MM.1S (cell line): ENCODE data around the gene FBXW12.

Experiments used
- DNase-seq: peaks from one replicate; pipeline ENCODE4 v3.0.0-alpha.2; 2015
- H2AFZ ChIP-seq: fragments of 300-600 bp; sonication (generic); 2 replicates; pipeline ENCODE4 v1.6.0; 2016; ENCODE audit warnings: antibody characterized with exemption, low read length
- H3F3A ChIP-seq: fragments of 300-600 bp; sonication (generic); 2 replicates; pipeline ENCODE4 v1.6.1; 2016; ENCODE audit warnings: mild to moderate bottlenecking, antibody characterized with exemption, low read length, moderate library complexity, mixed read lengths; ENCODE audit not compliant: insufficient read depth
- H3K27ac ChIP-seq: fragments of 300-600 bp; sonication (generic); 2 replicates; pipeline ENCODE4 v1.5.1; 2016; ENCODE audit warnings: mild to moderate bottlenecking, low read length
- H3K27me3 ChIP-seq: fragments of 300-600 bp; sonication (generic); replicated peaks from 2 replicates; pipeline ENCODE4 v1.6.0; 2016; ENCODE audit warnings: low read length; ENCODE audit not compliant: insufficient read depth
- H3K36me3 ChIP-seq: fragments of 300-600 bp; sonication (generic); replicated peaks from 2 replicates; pipeline ENCODE4 v1.6.1; 2016; ENCODE audit warnings: mild to moderate bottlenecking, low read length, mixed read lengths; ENCODE audit not compliant: insufficient read depth
- H3K4me1 ChIP-seq: fragments of 300-600 bp; sonication (generic); 2 replicates; pipeline ENCODE4 v1.6.1; 2016; ENCODE audit warnings: low read length, mixed read lengths
- H3K4me2 ChIP-seq: fragments of 300-600 bp; sonication (generic); 2 replicates; pipeline ENCODE4 v1.6.0; 2016; ENCODE audit warnings: low read depth, low read length
- H3K4me3 ChIP-seq: fragments of 300-600 bp; sonication (generic); 2 replicates; pipeline ENCODE4 v1.5.1; 2016; ENCODE audit warnings: low read length, mixed read lengths
- H3K79me2 ChIP-seq: fragments of 300-600 bp; sonication (generic); 2 replicates; pipeline ENCODE4 v1.6.1; 2016; ENCODE audit warnings: mixed run types, low read length, mixed read lengths
- H3K9ac ChIP-seq: fragments of 300-600 bp; sonication (generic); 2 replicates; pipeline ENCODE4 v1.6.1; 2016; ENCODE audit warnings: low read length, mixed read lengths
- H3K9me2 ChIP-seq: fragments of 300-600 bp; sonication (generic); replicated peaks from 2 replicates; pipeline ENCODE4 v1.6.1; 2016; ENCODE audit warnings: mild to moderate bottlenecking, low read length, mixed read lengths; ENCODE audit not compliant: insufficient read depth
- H3K9me3 ChIP-seq: fragments of 300-600 bp; sonication (generic); replicated peaks from 2 replicates; pipeline ENCODE4 v1.6.1; 2016; ENCODE audit warnings: mild to moderate bottlenecking, low read length, mixed read lengths; ENCODE audit not compliant: insufficient read depth
- H4K20me1 ChIP-seq: fragments of 300-600 bp; sonication (generic); 2 replicates; pipeline ENCODE4 v1.6.1; 2016; ENCODE audit warnings: mild to moderate bottlenecking, low read length, moderate library complexity, mixed read lengths; ENCODE audit not compliant: insufficient read depth
- EZH2 ChIP-seq: fragments of 300-600 bp; sonication (generic); optimal IDR thresholded peaks from 2 replicates; pipeline ENCODE3; 2017; ENCODE audit warnings: low read depth, mild to moderate bottlenecking, antibody characterized with exemption, low read length, mixed read lengths
- EZH2phosphoT487 ChIP-seq: fragments of 300-600 bp; sonication (generic); IDR thresholded peaks from 2 replicates; pipeline ENCODE4 v1.6.1; 2018; ENCODE audit warnings: antibody characterized with exemption, low read length
- TF ChIP-seq, protein P1 (sequence below): fragments of 300-600 bp; sonication (generic); IDR thresholded peaks from 2 replicates; pipeline ENCODE4 v1.5.1; 2016; ENCODE audit warnings: antibody characterized with exemption, low read length, mixed read lengths

The FBXW12 gene

GRCh38 chr3:48372377-48372770 lies 355 bp downstream of the FBXW12 start:
- H3K36me3 ChIP-seq: no peaks in the 10 kb centered on the region
- H3K9me2 ChIP-seq: no peaks in the 10 kb centered on the region
- H3K79me2 ChIP-seq: no peaks in the 10 kb centered on the region
- H3K4me2 ChIP-seq: peak overlapping the region; percentile 46; the same call in 1 of the 2 replicates
- no peak overlapping the region for H3K4me3 ChIP-seq
- H4K20me1 ChIP-seq: no peaks in the 10 kb centered on the region
- no peak overlapping the region for H3K9ac ChIP-seq
- TF ChIP-seq, protein P1, sequence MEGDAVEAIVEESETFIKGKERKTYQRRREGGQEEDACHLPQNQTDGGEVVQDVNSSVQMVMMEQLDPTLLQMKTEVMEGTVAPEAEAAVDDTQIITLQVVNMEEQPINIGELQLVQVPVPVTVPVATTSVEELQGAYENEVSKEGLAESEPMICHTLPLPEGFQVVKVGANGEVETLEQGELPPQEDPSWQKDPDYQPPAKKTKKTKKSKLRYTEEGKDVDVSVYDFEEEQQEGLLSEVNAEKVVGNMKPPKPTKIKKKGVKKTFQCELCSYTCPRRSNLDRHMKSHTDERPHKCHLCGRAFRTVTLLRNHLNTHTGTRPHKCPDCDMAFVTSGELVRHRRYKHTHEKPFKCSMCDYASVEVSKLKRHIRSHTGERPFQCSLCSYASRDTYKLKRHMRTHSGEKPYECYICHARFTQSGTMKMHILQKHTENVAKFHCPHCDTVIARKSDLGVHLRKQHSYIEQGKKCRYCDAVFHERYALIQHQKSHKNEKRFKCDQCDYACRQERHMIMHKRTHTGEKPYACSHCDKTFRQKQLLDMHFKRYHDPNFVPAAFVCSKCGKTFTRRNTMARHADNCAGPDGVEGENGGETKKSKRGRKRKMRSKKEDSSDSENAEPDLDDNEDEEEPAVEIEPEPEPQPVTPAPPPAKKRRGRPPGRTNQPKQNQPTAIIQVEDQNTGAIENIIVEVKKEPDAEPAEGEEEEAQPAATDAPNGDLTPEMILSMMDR: no peak
- TF ChIP-seq EZH2: no peak
- no peak for TF ChIP-seq EZH2phosphoT487
- no peaks in the 10 kb centered on the region for H3K9me3 ChIP-seq
- H2AFZ ChIP-seq: peak overlapping the region; percentile 51
- H3F3A ChIP-seq: 0 out of 2 replicates have a peak, but pooled peaks cover 4% of the 10 kb centered on the region
- H3K4me1 ChIP-seq: peaks cover 6% of the 10 kb centered on the region; the same call in 1 of the 2 replicates
- no peak overlapping the region; the same call in 1 of the 2 replicates for H3K27ac ChIP-seq
- peak; percentile 85 for DNase-seq
- H3K27me3 ChIP-seq: no peaks in the 10 kb centered on the region

DNA sequence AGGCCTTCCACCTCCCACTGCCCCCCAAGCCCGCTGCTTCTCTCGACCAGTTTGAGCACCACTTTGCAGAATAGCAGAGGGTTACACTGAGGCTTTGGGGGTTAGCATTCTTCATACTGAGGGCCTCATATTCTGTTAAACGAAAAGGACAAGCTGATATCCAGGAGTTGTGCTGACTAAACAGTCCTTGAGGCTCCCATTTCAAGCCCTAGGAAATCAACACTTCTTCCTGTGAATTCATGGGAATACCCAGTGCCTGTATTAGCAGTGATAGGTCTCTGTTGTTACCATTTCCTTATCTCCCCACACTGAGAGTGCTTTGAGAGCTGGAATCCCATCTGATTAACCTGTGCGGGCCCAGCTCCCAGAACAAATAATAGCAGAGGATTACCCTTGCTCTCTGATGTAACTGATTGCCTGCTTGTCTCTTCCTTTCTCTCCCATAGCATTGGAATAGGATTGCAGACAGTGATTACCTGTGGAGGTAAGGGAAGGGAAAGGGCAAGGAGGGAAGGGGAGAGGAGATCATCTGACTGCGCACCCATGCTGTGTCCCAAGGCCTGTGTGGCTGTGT lies 930 bp downstream of the FBXW12 start:
- H3K36me3 ChIP-seq: no peaks in the 10 kb centered on the region
- H3F3A ChIP-seq: 0 out of 2 replicates have a peak, but pooled peaks cover 4% of the 10 kb centered on the region
- peak overlapping the region; percentile 13; the same call in 1 of the 2 replicates for H3K4me3 ChIP-seq
- H3K27ac ChIP-seq: no peak overlapping the region; the same call in 1 of the 2 replicates
- H3K27me3 ChIP-seq: no peaks in the 10 kb centered on the region
- no peak for TF ChIP-seq EZH2phosphoT487
- no peaks in the 10 kb centered on the region for H4K20me1 ChIP-seq
- peak overlapping the region; percentile 51 for H2AFZ ChIP-seq
- H3K9ac ChIP-seq: no peak overlapping the region
- H3K9me2 ChIP-seq: no peaks in the 10 kb centered on the region
- H3K79me2 ChIP-seq: no peaks in the 10 kb centered on the region
- peak overlapping the region; percentile 46 for H3K4me2 ChIP-seq
- no peak for DNase-seq
- H3K4me1 ChIP-seq: peaks cover 6% of the 10 kb centered on the region; the same call in 1 of the 2 replicates
- no peaks in the 10 kb centered on the region for H3K9me3 ChIP-seq

DNA sequence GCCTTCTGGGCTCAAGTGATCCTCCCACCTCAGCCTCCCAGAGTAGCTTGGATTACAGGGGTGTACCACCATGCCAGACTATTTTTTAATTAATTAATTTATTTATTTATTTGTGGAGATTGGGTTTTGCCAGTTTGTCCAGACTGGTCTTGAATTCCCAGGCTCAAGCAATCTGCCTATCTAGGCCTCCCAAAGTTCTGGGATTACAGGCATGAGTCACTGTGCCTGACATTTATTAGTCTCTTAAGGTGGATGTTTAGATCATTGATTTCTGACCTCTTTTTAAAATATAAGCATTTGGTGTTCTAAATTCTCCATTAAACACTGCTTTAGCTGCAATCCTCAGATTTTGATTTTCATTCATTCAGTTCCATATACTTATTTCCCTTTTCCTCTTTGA lies 15.6 kb downstream of the FBXW12 start:
- Histone ChIP-seq H4K20me1 (no peaks in the 10 kb centered on the region), H3K27ac (no peak overlapping the region), H3K79me2 (no peaks in the 10 kb centered on the region), H3K9me2 (no peaks in the 10 kb centered on the region), H3K27me3 (no peaks in the 10 kb centered on the region), H3K9me3 (no peaks in the 10 kb centered on the region), H3K36me3 (no peaks in the 10 kb centered on the region), H3K4me3 (no peak overlapping the region), H3F3A (no peaks in the 10 kb centered on the region), H3K4me1 (no peaks in the 10 kb centered on the region), H3K9ac (no peak overlapping the region), H3K4me2 (no peak overlapping the region), H2AFZ (no peak overlapping the region)
- DNase-seq: no peak
- TF ChIP-seq EZH2: no peak
- no peak for TF ChIP-seq EZH2phosphoT487
- TF ChIP-seq, protein P1: no peak

DNA sequence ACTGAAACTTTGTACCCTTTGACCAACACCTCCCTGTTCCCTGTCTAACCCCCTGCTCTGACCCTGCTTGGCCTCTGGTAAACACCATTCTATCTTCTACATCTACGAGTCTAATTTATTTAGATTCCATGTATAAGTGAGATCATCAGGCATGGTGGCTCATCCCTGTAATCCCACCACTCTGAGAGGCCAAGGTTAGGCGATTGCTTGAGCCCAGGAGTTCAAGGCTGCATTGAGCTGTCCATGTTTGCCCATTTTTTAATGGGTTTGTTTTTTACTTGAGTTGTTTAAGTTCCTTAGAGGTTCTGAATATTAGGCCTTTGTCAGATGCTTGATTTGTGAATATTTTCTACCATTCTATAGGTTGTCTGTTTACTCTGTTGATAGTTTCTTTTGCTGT lies 16.9 kb downstream of the FBXW12 start:
- Histone ChIP-seq H4K20me1 (no peaks in the 10 kb centered on the region), H3K27me3 (no peaks in the 10 kb centered on the region), H3K79me2 (no peaks in the 10 kb centered on the region), H2AFZ (no peak overlapping the region), H3K4me1 (no peaks in the 10 kb centered on the region), H3K9me2 (no peaks in the 10 kb centered on the region), H3K27ac (no peak overlapping the region), H3F3A (no peaks in the 10 kb centered on the region), H3K4me3 (no peak overlapping the region), H3K4me2 (no peak overlapping the region), H3K9ac (no peak overlapping the region), H3K36me3 (no peaks in the 10 kb centered on the region), H3K9me3 (no peaks in the 10 kb centered on the region)
- DNase-seq: no peak
- TF ChIP-seq EZH2 (no peak), EZH2phosphoT487 (no peak)
- TF ChIP-seq, protein P1: no peak
